PFSK-1 (cell line): ENCODE measurements around the gene ERC1.

ENCODE experiments used
- POLR2AphosphoS5 ChIP-seq: IDR thresholded peaks from 2 replicates; pipeline ENCODE4 v1.6.1; 2012; ENCODE audit warnings: low read depth, mild to moderate bottlenecking, control low read depth, low read length, moderate library complexity
- TAF1 ChIP-seq: IDR thresholded peaks from 2 replicates; pipeline ENCODE4 v1.6.1; 2012; ENCODE audit warnings: low read length, control low read depth, borderline replicate concordance; ENCODE audit not compliant: insufficient read depth
- TF ChIP-seq, protein P1 (sequence below), 2 experiments: IDR thresholded peaks; 2 replicates each; pipeline versions ENCODE4 v1.6.1 to v1.8.0; 2011 to 2012; ENCODE audit warnings: low read depth in 2 of 2, low read length in 2 of 2, control low read depth in 1 of 2, inconsistent platforms in 1 of 2, mild to moderate bottlenecking in 1 of 2, moderate library complexity in 1 of 2; ENCODE audit not compliant: insufficient read depth in 1 of 2

DNA sequence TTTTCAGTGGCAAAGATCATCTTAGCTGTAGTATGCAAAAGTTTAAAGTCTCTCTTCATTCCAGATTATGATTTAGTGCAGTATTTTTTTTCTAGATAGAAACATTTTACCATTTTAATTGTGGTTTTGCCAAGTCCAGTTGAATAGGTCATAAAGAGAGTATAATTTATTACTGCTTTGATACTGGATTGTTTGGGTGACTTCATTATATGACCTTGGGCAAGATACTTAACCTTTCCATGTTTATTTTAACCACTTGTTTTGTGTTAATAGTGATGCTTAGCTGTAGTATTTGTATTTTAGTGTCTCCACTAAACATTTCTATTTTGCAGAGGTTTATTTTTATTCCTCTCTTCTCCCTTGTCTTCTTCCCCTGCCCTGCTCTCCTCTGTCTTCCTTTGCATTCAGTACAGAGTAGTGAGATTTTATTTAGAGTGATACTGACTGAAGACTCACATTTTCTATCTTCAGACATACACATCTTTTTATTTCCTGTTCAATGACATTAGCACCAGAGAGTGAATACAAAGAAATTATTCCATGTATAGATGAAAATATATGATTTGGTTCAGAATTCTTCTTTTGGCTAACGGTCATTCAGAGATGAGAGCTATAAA lies 215.2 kb downstream of the ERC1 start:
- TF ChIP-seq POLR2AphosphoS5 (no peak), TAF1 (no peak)
- TF ChIP-seq, protein P1, sequence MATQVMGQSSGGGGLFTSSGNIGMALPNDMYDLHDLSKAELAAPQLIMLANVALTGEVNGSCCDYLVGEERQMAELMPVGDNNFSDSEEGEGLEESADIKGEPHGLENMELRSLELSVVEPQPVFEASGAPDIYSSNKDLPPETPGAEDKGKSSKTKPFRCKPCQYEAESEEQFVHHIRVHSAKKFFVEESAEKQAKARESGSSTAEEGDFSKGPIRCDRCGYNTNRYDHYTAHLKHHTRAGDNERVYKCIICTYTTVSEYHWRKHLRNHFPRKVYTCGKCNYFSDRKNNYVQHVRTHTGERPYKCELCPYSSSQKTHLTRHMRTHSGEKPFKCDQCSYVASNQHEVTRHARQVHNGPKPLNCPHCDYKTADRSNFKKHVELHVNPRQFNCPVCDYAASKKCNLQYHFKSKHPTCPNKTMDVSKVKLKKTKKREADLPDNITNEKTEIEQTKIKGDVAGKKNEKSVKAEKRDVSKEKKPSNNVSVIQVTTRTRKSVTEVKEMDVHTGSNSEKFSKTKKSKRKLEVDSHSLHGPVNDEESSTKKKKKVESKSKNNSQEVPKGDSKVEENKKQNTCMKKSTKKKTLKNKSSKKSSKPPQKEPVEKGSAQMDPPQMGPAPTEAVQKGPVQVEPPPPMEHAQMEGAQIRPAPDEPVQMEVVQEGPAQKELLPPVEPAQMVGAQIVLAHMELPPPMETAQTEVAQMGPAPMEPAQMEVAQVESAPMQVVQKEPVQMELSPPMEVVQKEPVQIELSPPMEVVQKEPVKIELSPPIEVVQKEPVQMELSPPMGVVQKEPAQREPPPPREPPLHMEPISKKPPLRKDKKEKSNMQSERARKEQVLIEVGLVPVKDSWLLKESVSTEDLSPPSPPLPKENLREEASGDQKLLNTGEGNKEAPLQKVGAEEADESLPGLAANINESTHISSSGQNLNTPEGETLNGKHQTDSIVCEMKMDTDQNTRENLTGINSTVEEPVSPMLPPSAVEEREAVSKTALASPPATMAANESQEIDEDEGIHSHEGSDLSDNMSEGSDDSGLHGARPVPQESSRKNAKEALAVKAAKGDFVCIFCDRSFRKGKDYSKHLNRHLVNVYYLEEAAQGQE (IDR thresholded peaks at IDR 0.05; ENCODE audit: insufficient read depth in 1 of 2, low read depth in 2 of 2, low read length in 2 of 2): no peak
